B cell (primary cell): ENCODE data around the gene IL1RAPL1. TPM values are rescaled to one million over a fixed set of nuclear protein-coding genes. Genes with fewer than 3 reads are reported as not detected.

Experiments used
- ATAC-seq: fragments of 200-7000 bp; cut with Tn5 transposase; one replicate; pipeline ENCODE4 v1.10.0; 2021; ENCODE audit warnings: low read depth, mild to moderate bottlenecking, moderate number of reproducible peaks, moderate library complexity
- CTCF ChIA-PET: fragments of 350-600 bp; sonication (Branson Sonifier 250); formaldehyde crosslinking; loops from one replicate; lab custom pipeline; 2021; ENCODE audit warnings: antibody characterized with exemption, inconsistent platforms; lab: Charles Lee
- POLR2A ChIA-PET: fragments of 350-600 bp; sonication (Branson Sonifier 250); formaldehyde crosslinking; loops from one replicate; lab custom pipeline; 2021; ENCODE audit warnings: antibody characterized with exemption; lab: Charles Lee
- DNase-seq: peaks from one replicate; pipeline ENCODE4 v3.0.0; 2013
- H2AFZ ChIP-seq: 2 replicates; pipeline ENCODE4 v1.6.1; 2012; ENCODE audit warnings: mild to moderate bottlenecking, low read depth, low read length; ENCODE audit not compliant: insufficient read depth, poor library complexity, severe bottlenecking
- H3K27ac ChIP-seq, 2 donors: 1 replicate in 1 of 2; 2 replicates in 1 of 2; pipeline ENCODE4 v1.5.1; 2012 to 2013; ENCODE audit warnings: low read length in 2 of 2, mild to moderate bottlenecking in 2 of 2, moderate library complexity in 1 of 2
- H3K27me3 ChIP-seq, 4 experiments: fragments of 200-600 bp in 1 of 4; sonication (generic) in 1 of 4; replicated peaks in 1 of 4; 1 replicate in 2 of 4; 2 replicates in 2 of 4; pipeline versions ENCODE4 v1.6.1 to v1.7.0; 2013 to 2016; ENCODE audit warnings: low read length in 3 of 4, mild to moderate bottlenecking in 2 of 4, mixed read lengths in 1 of 4, moderate library complexity in 1 of 4; ENCODE audit not compliant: insufficient read depth in 4 of 4, control insufficient read depth in 3 of 4; ENCODE audit errors: control extremely low read depth in 1 of 4
- H3K36me3 ChIP-seq, 2 experiments: replicated peaks in 1 of 2; 1 replicate in 1 of 2; 2 replicates in 1 of 2; pipeline versions ENCODE4 v1.6.1 to v1.7.1; 2013; ENCODE audit warnings: low read length in 1 of 2; ENCODE audit not compliant: insufficient read depth in 2 of 2, control insufficient read depth in 1 of 2; ENCODE audit errors: control extremely low read depth in 1 of 2, extremely low read depth in 1 of 2
- H3K4me1 ChIP-seq, 2 donors: fragments of 200-600 bp in 1 of 2; sonication (generic) in 1 of 2; 1 replicate in 1 of 2; 2 replicates in 1 of 2; pipeline versions ENCODE4 v1.5.1 to v1.6.1; 2013 to 2017; ENCODE audit warnings: low read length in 2 of 2; ENCODE audit not compliant: control insufficient read depth in 2 of 2, insufficient read depth in 2 of 2
- H3K4me2 ChIP-seq: replicated peaks from 2 replicates; pipeline ENCODE3; 2012; ENCODE audit warnings: mild to moderate bottlenecking, low read depth, low read length; ENCODE audit not compliant: poor library complexity, severe bottlenecking
- H3K4me3 ChIP-seq, 5 experiments: fragments of 200-600 bp in 1 of 5; sonication (generic) in 1 of 5; 1 replicate in 3 of 5; 2 replicates in 2 of 5; pipeline versions ENCODE4 v1.5.1 to v1.7.0; 2011 to 2016; ENCODE audit warnings: low read length in 4 of 5, mild to moderate bottlenecking in 4 of 5, low read depth in 2 of 5, control low read depth in 1 of 5, moderate library complexity in 1 of 5; ENCODE audit not compliant: insufficient read depth in 1 of 5; ENCODE audit errors: control extremely low read depth in 1 of 5, extremely low read depth in 1 of 5
- H3K79me2 ChIP-seq: fragments of 200-600 bp; sonication (generic); one replicate; pipeline ENCODE4 v1.6.0; 2016; ENCODE audit warnings: low read length; ENCODE audit not compliant: control insufficient read depth, insufficient read depth
- H3K9ac ChIP-seq: fragments of 200-600 bp; sonication (generic); 2 replicates; pipeline ENCODE4 v1.6.1; 2017; ENCODE audit warnings: mild to moderate bottlenecking, low read length, moderate library complexity
- H3K9me3 ChIP-seq, 3 donors: one replicate each; pipeline versions ENCODE4 v1.6.1 to v1.7.1; 2013; ENCODE audit warnings: low read length in 2 of 3; ENCODE audit not compliant: control insufficient read depth in 2 of 3, insufficient read depth in 1 of 3; ENCODE audit errors: control extremely low read depth in 1 of 3
- H4K20me1 ChIP-seq: 2 replicates; pipeline ENCODE4 v1.6.0; 2012; ENCODE audit warnings: mild to moderate bottlenecking, low read length; ENCODE audit not compliant: insufficient read depth, control insufficient read depth, poor library complexity, severe bottlenecking
- H3K27ac Mint-ChIP-seq: one replicate; pipeline ENCODE4 v1.8.0; 2021; ENCODE audit warnings: mixed read lengths
- H3K27me3 Mint-ChIP-seq: one replicate; pipeline ENCODE4 v1.8.0; 2021; ENCODE audit warnings: mixed read lengths
- H3K4me1 Mint-ChIP-seq: one replicate; pipeline ENCODE4 v1.8.0; 2021; ENCODE audit warnings: mixed read lengths
- H3K4me3 Mint-ChIP-seq: one replicate; pipeline ENCODE4 v1.8.0; 2021; ENCODE audit warnings: mixed read lengths
- H3K9me3 Mint-ChIP-seq: one replicate; pipeline ENCODE4 v1.8.0; 2022; ENCODE audit warnings: mixed read lengths; ENCODE audit not compliant: insufficient read depth
- EZH2 ChIP-seq: IDR thresholded peaks from 2 replicates; pipeline ENCODE4 v1.6.1; 2012; ENCODE audit warnings: borderline replicate concordance, low read depth, mild to moderate bottlenecking, moderate library complexity, low read length; ENCODE audit not compliant: insufficient read depth, poor library complexity, severe bottlenecking
- WGBS: methylation state at CpG from one replicate; pipeline ENCODE4 v1.1.5; 2013; ENCODE audit warnings: missing lambda C conversion rate; ENCODE audit not compliant: insufficient coverage; 5-methylcytosine and 5-hydroxymethylcytosine counted together
- intact Hi-C: fragments of 100-400 bp; cut with micrococcal nuclease; formaldehyde crosslinking; loops from one replicate; pipeline ENCODE4 v1.10.0; 2022
- polyA plus RNA-seq: library from polyadenylated mRNA; depleted of rRNA; stranded (reverse); fragments of >200 nt; gene quantifications from 2 replicates; pipeline ENCODE4 v1.2.3, GENCODE V29; 2012
- total RNA-seq, 2 donors: library from RNA; stranded (reverse); fragments of 120-200 nt in 1 of 2; gene quantifications; 1 replicate in 1 of 2; 2 replicates in 1 of 2; pipeline versions ENCODE4 v1.2.3 to v1.2.4, GENCODE V29; 2013 to 2022
- TF ChIP-seq, protein P1 (sequence below): fragments of 200-600 bp; IDR thresholded peaks from one replicate; pipeline ENCODE4 v1.8.0; 2022; ENCODE audit warnings: antibody characterized with exemption, mild to moderate bottlenecking

Gene IL1RAPL1
- total and polyA plus RNA-seq, 2 donors (not counting 1 experiment from before 2014, with no cell fraction given), result not detected

DNA sequence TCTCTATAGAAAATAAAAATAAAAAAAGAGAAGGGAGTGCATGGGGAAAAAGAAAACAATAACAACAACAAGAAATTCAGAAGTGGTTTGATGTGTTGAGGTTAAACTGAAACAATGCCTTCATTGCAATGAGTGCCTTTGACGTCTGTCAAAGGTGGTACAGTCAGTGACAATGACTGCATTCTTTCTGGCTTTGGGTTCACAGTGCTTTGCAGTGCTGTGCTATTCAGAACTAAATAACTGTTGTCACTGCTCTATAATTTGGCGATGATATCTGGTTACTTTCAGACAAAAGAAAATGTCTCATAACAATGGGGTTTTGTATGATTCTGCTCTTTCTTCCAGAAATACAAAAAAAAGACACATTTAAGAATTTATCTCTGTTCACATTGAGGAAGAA is 1139.6 kb downstream of the IL1RAPL1 start:
- intact Hi-C loops, result no loop called here
- WGBS, result 80% methylated on average over 1 of the region's 2 CpGs
- no peaks in the 10 kb centered on the region for H3K9me3 ChIP-seq
- no peak overlapping the region for H3K4me3 Mint-ChIP-seq
- POLR2A ChIA-PET, result no interaction called here
- H3K9me3 Mint-ChIP-seq, result no peaks in the 10 kb centered on the region
- no peaks in the 10 kb centered on the region for H3K4me1 Mint-ChIP-seq
- no peaks in the 10 kb centered on the region for H3K36me3 ChIP-seq
- no peak overlapping the region for H3K27ac ChIP-seq
- TF ChIP-seq EZH2, result no peak
- TF ChIP-seq, protein P1, sequence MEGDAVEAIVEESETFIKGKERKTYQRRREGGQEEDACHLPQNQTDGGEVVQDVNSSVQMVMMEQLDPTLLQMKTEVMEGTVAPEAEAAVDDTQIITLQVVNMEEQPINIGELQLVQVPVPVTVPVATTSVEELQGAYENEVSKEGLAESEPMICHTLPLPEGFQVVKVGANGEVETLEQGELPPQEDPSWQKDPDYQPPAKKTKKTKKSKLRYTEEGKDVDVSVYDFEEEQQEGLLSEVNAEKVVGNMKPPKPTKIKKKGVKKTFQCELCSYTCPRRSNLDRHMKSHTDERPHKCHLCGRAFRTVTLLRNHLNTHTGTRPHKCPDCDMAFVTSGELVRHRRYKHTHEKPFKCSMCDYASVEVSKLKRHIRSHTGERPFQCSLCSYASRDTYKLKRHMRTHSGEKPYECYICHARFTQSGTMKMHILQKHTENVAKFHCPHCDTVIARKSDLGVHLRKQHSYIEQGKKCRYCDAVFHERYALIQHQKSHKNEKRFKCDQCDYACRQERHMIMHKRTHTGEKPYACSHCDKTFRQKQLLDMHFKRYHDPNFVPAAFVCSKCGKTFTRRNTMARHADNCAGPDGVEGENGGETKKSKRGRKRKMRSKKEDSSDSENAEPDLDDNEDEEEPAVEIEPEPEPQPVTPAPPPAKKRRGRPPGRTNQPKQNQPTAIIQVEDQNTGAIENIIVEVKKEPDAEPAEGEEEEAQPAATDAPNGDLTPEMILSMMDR, result no peak
- H3K9ac ChIP-seq, result no peak overlapping the region
- H3K27me3 Mint-ChIP-seq, result no peaks in the 10 kb centered on the region
- no peak overlapping the region for H3K4me3 ChIP-seq
- H4K20me1 ChIP-seq, result no peaks in the 10 kb centered on the region
- ATAC-seq, result no peak
- H3K27me3 ChIP-seq, result no peaks in the 10 kb centered on the region
- CTCF ChIA-PET, result no interaction called here
- H3K27ac Mint-ChIP-seq, result no peak overlapping the region
- no peaks in the 10 kb centered on the region for H3K4me1 ChIP-seq
- H3K4me2 ChIP-seq, result no peak overlapping the region
- H3K79me2 ChIP-seq, result no peaks in the 10 kb centered on the region
- no peak for DNase-seq
- H2AFZ ChIP-seq, result no peak overlapping the region

DNA sequence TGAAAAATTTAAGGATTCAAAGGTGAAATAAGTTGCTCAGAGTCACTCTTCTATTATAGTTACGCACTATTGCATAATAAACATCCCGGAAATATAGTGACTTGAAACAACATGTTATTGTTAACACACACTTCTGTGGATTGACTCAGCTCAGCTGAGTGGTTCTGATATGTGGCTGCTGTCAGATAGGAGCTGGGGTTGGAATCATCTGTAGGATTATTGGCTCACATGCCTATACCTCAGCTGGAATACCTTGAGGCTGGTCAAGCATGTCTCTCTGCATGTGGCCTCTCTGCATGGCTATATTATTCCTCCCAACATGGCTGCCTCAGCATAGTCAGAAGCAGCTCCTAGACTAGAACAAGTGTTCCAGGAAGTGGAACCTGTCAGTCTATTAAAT is 1141.4 kb downstream of the IL1RAPL1 start:
- no peak overlapping the region for H3K4me2 ChIP-seq

More for the DNA sequence above, 1141.4 kb downstream of the IL1RAPL1 start:
- H3K27ac ChIP-seq, result no peak overlapping the region
- H3K4me1 ChIP-seq, result no peaks in the 10 kb centered on the region
- Mint-ChIP-seq H3K27me3 (no peaks in the 10 kb centered on the region), H3K4me1 (no peaks in the 10 kb centered on the region), H3K9me3 (no peaks in the 10 kb centered on the region), H3K27ac (no peak overlapping the region), H3K4me3 (no peak overlapping the region)
- TF ChIP-seq EZH2, result no peak
- TF ChIP-seq, protein P1, result no peak
- CTCF ChIA-PET, result no interaction called here
- DNase-seq, result no peak
- H3K79me2 ChIP-seq, result no peaks in the 10 kb centered on the region
- H2AFZ ChIP-seq, result no peak overlapping the region
- no peak for ATAC-seq
- H3K9me3 ChIP-seq, result no peaks in the 10 kb centered on the region
- no peaks in the 10 kb centered on the region for H3K27me3 ChIP-seq
- H3K9ac ChIP-seq, result no peak overlapping the region
- POLR2A ChIA-PET, result no interaction called here
- no peaks in the 10 kb centered on the region for H3K36me3 ChIP-seq
- intact Hi-C loops, result no loop called here
- H4K20me1 ChIP-seq, result no peaks in the 10 kb centered on the region
- WGBS, result no CpG with 5 or more reads among the region's 2 CpGs
- no peak overlapping the region for H3K4me3 ChIP-seq
